Endodermal cell (in vitro differentiated cells): ENCODE data around the gene ADISSP. TPM values are rescaled to one million over a fixed set of nuclear protein-coding genes. Genes with fewer than 3 reads are reported as not detected.

Experiments
- DNase-seq: peaks from one replicate; pipeline ENCODE4 v3.0.0-alpha.2; 2017
- H3K27ac ChIP-seq: 2 replicates; pipeline ENCODE4 v1.5.1; 2013; ENCODE audit warnings: mild to moderate bottlenecking, low read depth, low read length, moderate library complexity
- H3K27me3 ChIP-seq: 2 replicates; pipeline ENCODE4 v1.6.1; 2013; ENCODE audit warnings: mild to moderate bottlenecking, low read length, moderate library complexity; ENCODE audit not compliant: insufficient read depth, control insufficient read depth, poor library complexity, severe bottlenecking
- H3K36me3 ChIP-seq: 2 replicates; pipeline ENCODE4 v1.7.0; 2013; ENCODE audit warnings: mild to moderate bottlenecking, low read length, moderate library complexity; ENCODE audit not compliant: control insufficient read depth, insufficient read depth
- H3K4me1 ChIP-seq: one replicate; pipeline ENCODE4 v1.7.0; 2013; ENCODE audit warnings: low read length; ENCODE audit not compliant: control insufficient read depth, insufficient read depth
- H3K4me3 ChIP-seq: 2 replicates; pipeline ENCODE4 v1.5.1; 2013; ENCODE audit warnings: mild to moderate bottlenecking, low read length, moderate library complexity
- H3K9ac ChIP-seq: 2 replicates; pipeline ENCODE4 v1.6.1; 2013; ENCODE audit warnings: mild to moderate bottlenecking, low read length, moderate library complexity; ENCODE audit not compliant: poor library complexity, severe bottlenecking; ENCODE audit errors: extremely low read depth
- H3K9me3 ChIP-seq: 2 replicates; pipeline ENCODE4 v1.6.1; 2013; ENCODE audit warnings: mild to moderate bottlenecking, low read length, moderate library complexity; ENCODE audit not compliant: control insufficient read depth
- H3K27ac Mint-ChIP-seq: 2 replicates; pipeline ENCODE4 v1.8.0; 2020; ENCODE audit warnings: mixed read lengths
- H3K27me3 Mint-ChIP-seq: 2 replicates; pipeline ENCODE4 v1.8.0; 2021; ENCODE audit warnings: mild to moderate bottlenecking, mixed read lengths; ENCODE audit not compliant: insufficient read depth
- H3K36me3 Mint-ChIP-seq: 2 replicates; pipeline ENCODE4 v1.8.0; 2020; ENCODE audit warnings: low read depth, mixed read lengths
- H3K4me1 Mint-ChIP-seq: 2 replicates; pipeline ENCODE4 v1.8.0; 2020; ENCODE audit warnings: mixed read lengths
- H3K4me3 Mint-ChIP-seq: 2 replicates; pipeline ENCODE4 v1.8.0; 2020; ENCODE audit warnings: mild to moderate bottlenecking, moderate library complexity, mixed read lengths
- H3K9me3 Mint-ChIP-seq: 2 replicates; pipeline ENCODE4 v1.8.0; 2020; ENCODE audit warnings: mild to moderate bottlenecking, mixed read lengths
- CTCF ChIP-seq: fragments of 200-600 bp; sonication (generic); conservative IDR thresholded peaks from 2 replicates; pipeline ENCODE4 v1.5.0; 2021; ENCODE audit warnings: antibody characterized with exemption, mild to moderate bottlenecking
- WGBS, 2 experiments: methylation state at CpG; one replicate each; pipeline versions ENCODE4 v1.1.5 to v1.1.7; 2013; ENCODE audit warnings: missing lambda C conversion rate in 2 of 2, mixed read lengths in 1 of 2; ENCODE audit not compliant: insufficient coverage in 1 of 2, insufficient read length in 1 of 2; 5-methylcytosine and 5-hydroxymethylcytosine counted together
- total RNA-seq, 2 donors: library from RNA; stranded (reverse); fragmentation: NEBNext Ultra II Directional in 1 of 2; extraction: Animal tissue kit (Norgen Biotek cat#: 25700) in 1 of 2; gene quantifications; 2 replicates in 1 of 2; 3 replicates in 1 of 2; pipeline ENCODE4 v1.2.1, GENCODE V29; 2021

ADISSP gene
- total RNA-seq, 2 donors from 2014 or later = 38.8 to 43.3 TPM

DNA sequence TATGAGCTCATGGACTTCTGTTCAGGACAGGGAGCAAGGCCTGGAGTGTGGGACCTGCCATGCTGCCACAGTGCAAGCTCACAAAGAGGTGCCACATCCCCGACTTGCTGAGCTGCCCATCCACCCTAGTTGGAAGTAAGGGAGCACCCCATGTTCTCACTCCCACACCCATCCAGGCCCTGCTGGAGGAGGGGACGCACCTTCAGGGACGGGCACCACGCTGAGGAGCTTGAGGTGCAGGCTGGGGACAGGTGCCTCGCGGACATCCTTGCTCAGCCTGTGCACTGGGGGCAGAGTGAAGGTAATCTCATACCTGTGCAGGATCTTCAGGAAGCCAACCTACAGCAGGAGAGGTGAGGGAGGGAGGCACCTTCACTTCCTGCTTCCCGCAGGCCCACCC is 12.3 kb downstream of the ADISSP start:
- whole genome bisulfite sequencing, 2 experiments = 91 to 94% methylated on average over 4 to 7 of the region's 7 CpGs
- Mint-ChIP-seq H3K4me1 (peaks cover 4% of the 10 kb centered on the region), H3K36me3 (peaks cover 11% of the 10 kb centered on the region), H3K27ac (no peak overlapping the region), H3K27me3 (peaks cover 28% of the 10 kb centered on the region), H3K4me3 (no peak overlapping the region), H3K9me3 (no peaks in the 10 kb centered on the region)
- DNase-seq = peak; percentile 24
- Histone ChIP-seq H3K27ac (no peak overlapping the region), H3K4me1 (no peaks in the 10 kb centered on the region), H3K4me3 (no peak overlapping the region), H3K36me3 (peaks cover 8% of the 10 kb centered on the region), H3K9ac (no peak overlapping the region), H3K27me3 (peaks cover 27% of the 10 kb centered on the region), H3K9me3 (no peaks in the 10 kb centered on the region)
- TF ChIP-seq CTCF = no peak

DNA sequence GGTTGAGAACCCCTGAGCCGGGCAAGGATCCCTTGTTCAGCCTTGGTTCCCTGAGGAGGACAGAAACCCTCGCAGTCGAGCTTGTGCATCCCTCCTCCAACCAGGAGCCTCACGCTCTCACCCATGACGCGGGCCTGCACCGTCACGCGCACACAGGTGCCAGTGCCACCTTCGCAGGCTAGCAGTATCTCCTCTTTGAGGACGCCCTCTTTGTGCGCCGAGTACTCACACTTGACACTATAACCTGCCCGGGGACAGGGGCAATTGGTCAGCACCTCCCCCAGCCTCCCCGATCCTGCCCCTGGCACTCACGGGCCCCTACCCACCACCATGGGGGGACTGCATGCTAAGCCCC is 13.3 kb downstream of the ADISSP start:
- peaks cover 4% of the 10 kb centered on the region for H3K4me1 Mint-ChIP-seq
- H3K27me3 Mint-ChIP-seq = peaks cover 37% of the 10 kb centered on the region

GRCh38 chr20:3753501-3754275 is 13.9 kb downstream of the ADISSP start:
- H3K27me3 Mint-ChIP-seq = peaks cover 43% of the 10 kb centered on the region
- H3K4me3 Mint-ChIP-seq = no peak overlapping the region
- H3K36me3 Mint-ChIP-seq = peaks cover 11% of the 10 kb centered on the region
- H3K27ac ChIP-seq = no peak overlapping the region
- H3K27ac Mint-ChIP-seq = no peak overlapping the region
- H3K9me3 ChIP-seq = no peaks in the 10 kb centered on the region
- peaks cover 4% of the 10 kb centered on the region for H3K4me1 Mint-ChIP-seq
- DNase-seq = peak; percentile 39
- 93% methylated on average over 5 to 22 of the region's 26 CpGs for WGBS, 2 experiments
- peaks cover 43% of the 10 kb centered on the region for H3K27me3 ChIP-seq
- H3K4me3 ChIP-seq = no peak overlapping the region
- no peak overlapping the region for H3K9ac ChIP-seq
- H3K9me3 Mint-ChIP-seq = no peaks in the 10 kb centered on the region
- H3K36me3 ChIP-seq = peaks cover 8% of the 10 kb centered on the region
- H3K4me1 ChIP-seq = no peaks in the 10 kb centered on the region
- TF ChIP-seq CTCF = no peak

More for the DNA sequence above, 13.3 kb downstream of the ADISSP start:
- Mint-ChIP-seq H3K36me3 (peaks cover 11% of the 10 kb centered on the region), H3K9me3 (no peaks in the 10 kb centered on the region), H3K27ac (no peak overlapping the region), H3K4me3 (no peak overlapping the region)
- no peak for DNase-seq
- no peak overlapping the region for H3K27ac ChIP-seq
- WGBS, 2 experiments = 80 to 94% methylated on average over 1 to 16 of the region's 16 CpGs
- H3K4me3 ChIP-seq = no peak overlapping the region
- TF ChIP-seq CTCF = no peak
- no peak overlapping the region for H3K9ac ChIP-seq
- peaks cover 8% of the 10 kb centered on the region for H3K36me3 ChIP-seq
- H3K9me3 ChIP-seq = no peaks in the 10 kb centered on the region
- peaks cover 38% of the 10 kb centered on the region for H3K27me3 ChIP-seq
- no peaks in the 10 kb centered on the region for H3K4me1 ChIP-seq
